ENCODE data around the gene NELFA. TPM values are rescaled to one million over a fixed set of nuclear protein-coding genes. Genes with fewer than 3 reads are reported as not detected.

NELFA gene
- total RNA-seq, 1 donor, result 19.9 TPM

GRCh38 chr4:1984406-1985191 is 24.2 kb downstream of the NELFA start:
- Histone ChIP-seq H3K9me3 (ENCODE audit: low read depth, low read length) (no peaks in the 10 kb centered on the region), H3K4me2 (ENCODE audit: insufficient read depth, low read length) (no peak overlapping the region), H3K27ac (ENCODE audit: low read depth, low read length) (no peak overlapping the region), H3K4me1 (ENCODE audit: insufficient read depth, low read length) (no peaks in the 10 kb centered on the region), H4K20me1 (ENCODE audit: insufficient read depth, low read length) (peaks cover 9% of the 10 kb centered on the region), H3K36me3 (ENCODE audit: insufficient read depth, low read length) (peaks cover 45% of the 10 kb centered on the region), H3K27me3 (ENCODE audit: insufficient read depth, low read length) (no peaks in the 10 kb centered on the region), H3K4me3 (ENCODE audit: insufficient read depth, low read length) (no peak overlapping the region), H3K79me2 (ENCODE audit: insufficient read depth, low read length) (no peaks in the 10 kb centered on the region), H2AFZ (ENCODE audit: low read length) (no peak overlapping the region)
- TF ChIP-seq, protein P1, sequence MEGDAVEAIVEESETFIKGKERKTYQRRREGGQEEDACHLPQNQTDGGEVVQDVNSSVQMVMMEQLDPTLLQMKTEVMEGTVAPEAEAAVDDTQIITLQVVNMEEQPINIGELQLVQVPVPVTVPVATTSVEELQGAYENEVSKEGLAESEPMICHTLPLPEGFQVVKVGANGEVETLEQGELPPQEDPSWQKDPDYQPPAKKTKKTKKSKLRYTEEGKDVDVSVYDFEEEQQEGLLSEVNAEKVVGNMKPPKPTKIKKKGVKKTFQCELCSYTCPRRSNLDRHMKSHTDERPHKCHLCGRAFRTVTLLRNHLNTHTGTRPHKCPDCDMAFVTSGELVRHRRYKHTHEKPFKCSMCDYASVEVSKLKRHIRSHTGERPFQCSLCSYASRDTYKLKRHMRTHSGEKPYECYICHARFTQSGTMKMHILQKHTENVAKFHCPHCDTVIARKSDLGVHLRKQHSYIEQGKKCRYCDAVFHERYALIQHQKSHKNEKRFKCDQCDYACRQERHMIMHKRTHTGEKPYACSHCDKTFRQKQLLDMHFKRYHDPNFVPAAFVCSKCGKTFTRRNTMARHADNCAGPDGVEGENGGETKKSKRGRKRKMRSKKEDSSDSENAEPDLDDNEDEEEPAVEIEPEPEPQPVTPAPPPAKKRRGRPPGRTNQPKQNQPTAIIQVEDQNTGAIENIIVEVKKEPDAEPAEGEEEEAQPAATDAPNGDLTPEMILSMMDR (IDR thresholded peaks at IDR 0.05; ENCODE audit: extremely low read depth, low read depth, low read length), result no peak
- DNase-seq (ENCODE audit: insufficient read length, low spot score, missing footprints), result peak; percentile 55

DNA sequence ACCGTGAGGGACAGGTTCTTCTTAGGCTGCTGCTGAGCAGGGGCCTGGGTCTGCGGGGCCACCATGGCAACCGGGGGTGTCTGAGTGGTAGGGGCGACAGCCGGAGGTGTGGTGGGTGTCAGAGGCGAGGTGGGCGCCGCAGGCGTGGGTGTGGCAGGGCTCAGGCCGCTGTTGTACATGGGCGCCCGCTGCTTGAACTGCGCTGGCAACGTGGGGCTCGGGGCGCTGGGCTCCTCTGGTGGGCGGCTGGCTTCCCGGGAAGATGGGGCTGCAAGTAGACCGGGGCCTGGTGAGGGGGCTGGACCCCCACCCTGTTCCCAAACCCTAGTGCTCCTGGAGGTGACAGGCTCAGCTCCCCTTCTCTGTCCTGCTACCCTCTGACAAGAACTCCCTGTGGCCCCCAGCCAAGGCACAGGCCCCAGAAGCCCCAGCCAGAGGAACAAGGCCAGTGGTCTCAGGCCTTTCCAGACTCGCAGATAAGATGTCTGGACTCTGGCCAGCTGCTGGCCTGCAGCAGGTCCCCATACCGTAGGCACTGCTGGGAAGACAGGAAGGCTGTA is 24.8 kb downstream of the NELFA start:
- Histone ChIP-seq H3K4me2 (ENCODE audit: insufficient read depth, low read length) (no peak overlapping the region), H3K4me1 (ENCODE audit: insufficient read depth, low read length) (no peaks in the 10 kb centered on the region), H3K4me3 (ENCODE audit: insufficient read depth, low read length) (no peak overlapping the region), H3K27ac (ENCODE audit: low read depth, low read length) (no peak overlapping the region), H2AFZ (ENCODE audit: low read length) (no peak overlapping the region), H3K79me2 (ENCODE audit: insufficient read depth, low read length) (no peaks in the 10 kb centered on the region), H3K27me3 (ENCODE audit: insufficient read depth, low read length) (no peaks in the 10 kb centered on the region), H4K20me1 (ENCODE audit: insufficient read depth, low read length) (peaks cover 9% of the 10 kb centered on the region), H3K36me3 (ENCODE audit: insufficient read depth, low read length) (peaks cover 51% of the 10 kb centered on the region), H3K9me3 (ENCODE audit: low read depth, low read length) (no peaks in the 10 kb centered on the region)
- TF ChIP-seq, protein P1 (IDR thresholded peaks at IDR 0.05; ENCODE audit: extremely low read depth, low read depth, low read length), result no peak
- DNase-seq (ENCODE audit: insufficient read length, low spot score, missing footprints), result peak; percentile 64

GRCh38 chr4:1983053-1983845 is 25.5 kb downstream of the NELFA start:
- peaks cover 55% of the 10 kb centered on the region for H3K36me3 ChIP-seq (ENCODE audit: insufficient read depth, low read length)
- no peaks in the 10 kb centered on the region for H3K79me2 ChIP-seq (ENCODE audit: insufficient read depth, low read length)
- H2AFZ ChIP-seq (ENCODE audit: low read length), result no peak overlapping the region
- no peak overlapping the region for H3K27ac ChIP-seq (ENCODE audit: low read depth, low read length)
- H3K9me3 ChIP-seq (ENCODE audit: low read depth, low read length), result no peaks in the 10 kb centered on the region
- no peaks in the 10 kb centered on the region for H3K27me3 ChIP-seq (ENCODE audit: insufficient read depth, low read length)
- TF ChIP-seq, protein P1 (IDR thresholded peaks at IDR 0.05; ENCODE audit: extremely low read depth, low read depth, low read length), result no peak
- no peaks in the 10 kb centered on the region for H3K4me1 ChIP-seq (ENCODE audit: insufficient read depth, low read length)
- peak; percentile 32 for DNase-seq (ENCODE audit: insufficient read length, low spot score, missing footprints)
- H4K20me1 ChIP-seq (ENCODE audit: insufficient read depth, low read length), result peaks cover 9% of the 10 kb centered on the region
- H3K4me2 ChIP-seq (ENCODE audit: insufficient read depth, low read length), result no peak overlapping the region
- no peak overlapping the region for H3K4me3 ChIP-seq (ENCODE audit: insufficient read depth, low read length)
